Measurements from ENCODE around the gene WFDC12.
A peak's percentile ranks its signal among the peaks of the same experiment; 100 is the strongest.

Gene WFDC12

GRCh38 chr20:45091366-45091765 lies 32.9 kb downstream of the WFDC12 start:
- ATAC-seq, result no peak
- no peak for TF ChIP-seq TCF4 (CRISPR knock-in tag; IDR thresholded peaks at IDR 0.05; ENCODE audit: borderline replicate concordance)
- TF ChIP-seq BACH2 (CRISPR knock-in tag; IDR thresholded peaks at IDR 0.05; ENCODE audit: borderline replicate concordance), result no peak
- TF ChIP-seq OSR1 (CRISPR knock-in tag; IDR thresholded peaks at IDR 0.05), result no peak
- TF ChIP-seq SNAI2 (CRISPR knock-in tag; IDR thresholded peaks at IDR 0.05), result no peak
- TF ChIP-seq ZC3H10 (CRISPR knock-in tag; IDR thresholded peaks at IDR 0.05), result no peak
- TF ChIP-seq TSHZ2 (CRISPR knock-in tag; IDR thresholded peaks at IDR 0.05), result no peak
- TF ChIP-seq CSDC2 (CRISPR knock-in tag; IDR thresholded peaks at IDR 0.05), result no peak
- no peak for TF ChIP-seq ARNTL (CRISPR knock-in tag; IDR thresholded peaks at IDR 0.05; ENCODE audit: borderline replicate concordance, low read depth)
- no peak for TF ChIP-seq POU6F1 (CRISPR knock-in tag; IDR thresholded peaks at IDR 0.05; ENCODE audit: borderline replicate concordance, low read depth)
- TF ChIP-seq TOX (CRISPR knock-in tag; IDR thresholded peaks at IDR 0.05; ENCODE audit: borderline replicate concordance), result no peak
- TF ChIP-seq ISL1 (CRISPR knock-in tag; IDR thresholded peaks at IDR 0.05), result no peak

GRCh38 chr20:45090481-45090880 lies 33.8 kb downstream of the WFDC12 start:
- no peak for ATAC-seq
- no peak for TF ChIP-seq TCF4 (CRISPR knock-in tag; IDR thresholded peaks at IDR 0.05; ENCODE audit: borderline replicate concordance)
- no peak for TF ChIP-seq TOX (CRISPR knock-in tag; IDR thresholded peaks at IDR 0.05; ENCODE audit: borderline replicate concordance)
- TF ChIP-seq ZNF8 (CRISPR knock-in tag; IDR thresholded peaks at IDR 0.05), result no peak
- TF ChIP-seq ZFP3 (CRISPR knock-in tag; IDR thresholded peaks at IDR 0.05), result no peak
- no peak for TF ChIP-seq ARNTL (CRISPR knock-in tag; IDR thresholded peaks at IDR 0.05; ENCODE audit: borderline replicate concordance, low read depth)
- TF ChIP-seq TSHZ2 (CRISPR knock-in tag; IDR thresholded peaks at IDR 0.05), result no peak

GRCh38 chr20:45088247-45088646 lies 36.0 kb downstream of the WFDC12 start:
- ATAC-seq, result peak; percentile 97
- TF ChIP-seq SNAI2 (CRISPR knock-in tag; IDR thresholded peaks at IDR 0.05) (no peak), CREB5 (CRISPR knock-in tag; IDR thresholded peaks at IDR 0.05; ENCODE audit: low read depth) (no peak), RARB (CRISPR knock-in tag; IDR thresholded peaks at IDR 0.05) (no peak), ZC3H10 (CRISPR knock-in tag; IDR thresholded peaks at IDR 0.05) (no peak), ZFP3 (CRISPR knock-in tag; IDR thresholded peaks at IDR 0.05) (no peak), ARNTL (CRISPR knock-in tag; IDR thresholded peaks at IDR 0.05; ENCODE audit: borderline replicate concordance, low read depth) (no peak), TOX (CRISPR knock-in tag; IDR thresholded peaks at IDR 0.05; ENCODE audit: borderline replicate concordance) (no peak), CSRNP3 (CRISPR knock-in tag; IDR thresholded peaks at IDR 0.05) (no peak), PPARA (CRISPR knock-in tag; IDR thresholded peaks at IDR 0.05; ENCODE audit: borderline replicate concordance) (no peak), TCF4 (CRISPR knock-in tag; IDR thresholded peaks at IDR 0.05; ENCODE audit: borderline replicate concordance) (no peak), ISL1 (CRISPR knock-in tag; IDR thresholded peaks at IDR 0.05) (no peak), ZNF565 (CRISPR knock-in tag; conservative IDR thresholded peaks at IDR 0.05; ENCODE audit: low read depth) (no peak), OSR1 (CRISPR knock-in tag; IDR thresholded peaks at IDR 0.05) (no peak), ESRRG (CRISPR knock-in tag; IDR thresholded peaks at IDR 0.05) (no peak), GLIS3 (CRISPR knock-in tag; IDR thresholded peaks at IDR 0.05) (no peak), PATZ1 (CRISPR knock-in tag; IDR thresholded peaks at IDR 0.05; ENCODE audit: borderline replicate concordance) (no peak)

Measured in SK-N-SH treated with all-trans-retinoic acid at 6 μM for 48 hours (cell line).